Caco-2 (cell line): Measurements from ENCODE around the gene SCLT1. TPM values are rescaled to one million over a fixed set of nuclear protein-coding genes. Genes with fewer than 3 reads are reported as not detected.

Experiments used
- BruUV-seq: library from RNA; stranded (reverse); fragments of 400-500 nt; replicated peaks from 2 replicates; lab custom pipeline; 2021; lab: Mats Ljungman, UMichigan
- CTCF ChIA-PET: fragments of 300-600 bp; sonication (Branson Sonifier 250); formaldehyde crosslinking; loops from one replicate; lab custom pipeline; 2022; ENCODE audit warnings: antibody characterized with exemption; lab: Charles Lee
- POLR2A ChIA-PET: fragments of 300-600 bp; sonication (Branson Sonifier 250); formaldehyde crosslinking; loops from one replicate; lab custom pipeline; 2022; ENCODE audit warnings: antibody characterized with exemption; lab: Charles Lee
- DNase-seq, 2 experiments: peaks; one replicate each; pipeline versions ENCODE4 v3.0.0 to v3.0.0-alpha.2; 2020 to 2022
- H3K27me3 ChIP-seq: replicated peaks from 2 replicates; pipeline ENCODE4 v1.6.0; 2011; ENCODE audit warnings: low read length; ENCODE audit not compliant: control insufficient read depth, insufficient read depth
- H3K36me3 ChIP-seq: 2 replicates; pipeline ENCODE4 v1.5.1; 2011; ENCODE audit warnings: low read length; ENCODE audit not compliant: control insufficient read depth, insufficient read depth
- H3K4me1 ChIP-seq: fragments of 250-450 bp; sonication (Bioruptor Pico); 2 replicates; pipeline ENCODE4 v1.5.1; 2020; ENCODE audit warnings: mild to moderate bottlenecking
- H3K4me3 ChIP-seq: 2 replicates; pipeline ENCODE4 v1.5.1; 2011; ENCODE audit warnings: low read depth, mild to moderate bottlenecking, control low read depth, low read length
- H3K9me3 ChIP-seq: fragments of 250-450 bp; sonication (Bioruptor Pico); 2 replicates; pipeline ENCODE4 v1.5.1; 2020; ENCODE audit warnings: mild to moderate bottlenecking, moderate library complexity
- H3K27ac Mint-ChIP-seq: one replicate; pipeline ENCODE4 v1.8.0; 2022; ENCODE audit warnings: mixed read lengths; ENCODE audit not compliant: unreplicated experiment
- H3K27me3 Mint-ChIP-seq: one replicate; pipeline ENCODE4 v1.8.0; 2022; ENCODE audit warnings: mixed read lengths; ENCODE audit not compliant: insufficient read depth, unreplicated experiment
- H3K36me3 Mint-ChIP-seq: one replicate; pipeline ENCODE4 v1.8.0; 2022; ENCODE audit warnings: mild to moderate bottlenecking, mixed read lengths; ENCODE audit not compliant: insufficient read depth, unreplicated experiment
- H3K4me1 Mint-ChIP-seq: one replicate; pipeline ENCODE4 v1.8.0; 2022; ENCODE audit warnings: low read depth, mixed read lengths; ENCODE audit not compliant: unreplicated experiment
- H3K4me3 Mint-ChIP-seq: one replicate; pipeline ENCODE4 v1.8.0; 2022; ENCODE audit warnings: mild to moderate bottlenecking, moderate library complexity, mixed read lengths; ENCODE audit not compliant: unreplicated experiment
- H3K9me3 Mint-ChIP-seq: one replicate; pipeline ENCODE4 v1.8.0; 2022; ENCODE audit warnings: mixed read lengths; ENCODE audit not compliant: unreplicated experiment
- intact Hi-C: fragments of 100-400 bp; cut with micrococcal nuclease; formaldehyde crosslinking; loops from one replicate; pipeline ENCODE4 v1.10.0; 2022; ENCODE audit not compliant: unreplicated experiment
- total RNA-seq: library from RNA; stranded (reverse); gene quantifications from 2 replicates; pipeline ENCODE4 v1.2.3, GENCODE V29; 2022
- TF ChIP-seq, protein P1 (sequence below), 2 experiments: fragments of 200-600 bp in 1 of 2; IDR thresholded peaks; 1 replicate in 1 of 2; 2 replicates in 1 of 2; pipeline versions ENCODE4 v1.5.1 to v1.8.0; 2011 to 2022; ENCODE audit warnings: antibody characterized with exemption in 1 of 2, control low read depth in 1 of 2, inconsistent platforms in 1 of 2, low read depth in 1 of 2, low read length in 1 of 2, mild to moderate bottlenecking in 1 of 2, moderate library complexity in 1 of 2; ENCODE audit not compliant: insufficient read depth in 1 of 2, severe bottlenecking in 1 of 2, unreplicated experiment in 1 of 2

SCLT1 gene
- total RNA-seq, 1 experiment from 2014 or later: 9.3 TPM

DNA sequence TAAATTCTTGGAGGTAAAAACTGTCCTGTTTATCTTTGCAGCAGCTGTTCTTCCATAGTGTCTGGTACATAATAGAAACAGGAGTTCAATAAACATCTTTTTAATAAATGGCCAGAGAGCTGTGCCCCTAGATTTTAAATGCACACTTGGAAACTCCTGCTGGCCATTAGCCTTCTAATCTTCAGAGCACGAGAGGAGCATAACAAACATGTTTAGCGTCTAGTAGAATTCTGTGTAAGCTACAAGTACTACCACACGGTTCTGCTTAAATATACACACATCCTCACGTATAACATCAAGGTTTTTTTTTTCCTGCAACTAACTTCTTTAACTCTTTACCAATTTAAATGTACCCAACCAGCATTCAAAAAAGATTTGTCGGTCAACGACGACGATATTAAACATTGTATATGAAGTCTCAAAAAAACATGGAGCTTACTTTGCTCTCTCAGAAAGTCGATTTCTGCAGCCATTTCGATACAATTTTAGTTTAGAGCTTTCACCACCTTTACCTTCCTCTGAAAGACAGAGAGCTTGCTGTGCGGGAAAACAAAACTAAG lies 628 bp downstream of the SCLT1 start:
- ChIA-PET POLR2A (interaction anchor here (1.0 kb wide), 1 partner anchor 280 kb away, joined by 3 read pairs; no protein-coding TSS in a partner anchor), CTCF (interaction anchor here (1.3 kb wide), 1 partner anchor 1127 kb away, joined by 3 read pairs; the partner anchor contains the start of gene ABHD18)
- intact Hi-C loops: loop anchor here (5.0 to 10.0 kb wide), 3 partner anchors 45 to 1030 kb away; partner anchors contain the start of gene LARP1B
- Mint-ChIP-seq H3K4me3 (no peak overlapping the region), H3K9me3 (no peaks in the 10 kb centered on the region), H3K4me1 (peaks cover 8% of the 10 kb centered on the region), H3K36me3 (no peaks in the 10 kb centered on the region), H3K27ac (no peak overlapping the region), H3K27me3 (no peaks in the 10 kb centered on the region)
- no peaks in the 10 kb centered on the region for H3K36me3 ChIP-seq
- peak overlapping the region; percentile 80 for H3K4me3 ChIP-seq
- H3K4me1 ChIP-seq: peaks cover 11% of the 10 kb centered on the region; the same call in 1 of the 2 replicates
- TF ChIP-seq, protein P1, sequence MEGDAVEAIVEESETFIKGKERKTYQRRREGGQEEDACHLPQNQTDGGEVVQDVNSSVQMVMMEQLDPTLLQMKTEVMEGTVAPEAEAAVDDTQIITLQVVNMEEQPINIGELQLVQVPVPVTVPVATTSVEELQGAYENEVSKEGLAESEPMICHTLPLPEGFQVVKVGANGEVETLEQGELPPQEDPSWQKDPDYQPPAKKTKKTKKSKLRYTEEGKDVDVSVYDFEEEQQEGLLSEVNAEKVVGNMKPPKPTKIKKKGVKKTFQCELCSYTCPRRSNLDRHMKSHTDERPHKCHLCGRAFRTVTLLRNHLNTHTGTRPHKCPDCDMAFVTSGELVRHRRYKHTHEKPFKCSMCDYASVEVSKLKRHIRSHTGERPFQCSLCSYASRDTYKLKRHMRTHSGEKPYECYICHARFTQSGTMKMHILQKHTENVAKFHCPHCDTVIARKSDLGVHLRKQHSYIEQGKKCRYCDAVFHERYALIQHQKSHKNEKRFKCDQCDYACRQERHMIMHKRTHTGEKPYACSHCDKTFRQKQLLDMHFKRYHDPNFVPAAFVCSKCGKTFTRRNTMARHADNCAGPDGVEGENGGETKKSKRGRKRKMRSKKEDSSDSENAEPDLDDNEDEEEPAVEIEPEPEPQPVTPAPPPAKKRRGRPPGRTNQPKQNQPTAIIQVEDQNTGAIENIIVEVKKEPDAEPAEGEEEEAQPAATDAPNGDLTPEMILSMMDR (IDR thresholded peaks at IDR 0.05; ENCODE audit: insufficient read depth in 1 of 2, low read depth in 1 of 2, low read length in 1 of 2, severe bottlenecking in 1 of 2, unreplicated experiment in 1 of 2): no peak
- BruUV-seq: TSS peak; percentile 66
- DNase-seq: no peak
- H3K27me3 ChIP-seq: no peaks in the 10 kb centered on the region
- no peaks in the 10 kb centered on the region for H3K9me3 ChIP-seq

DNA sequence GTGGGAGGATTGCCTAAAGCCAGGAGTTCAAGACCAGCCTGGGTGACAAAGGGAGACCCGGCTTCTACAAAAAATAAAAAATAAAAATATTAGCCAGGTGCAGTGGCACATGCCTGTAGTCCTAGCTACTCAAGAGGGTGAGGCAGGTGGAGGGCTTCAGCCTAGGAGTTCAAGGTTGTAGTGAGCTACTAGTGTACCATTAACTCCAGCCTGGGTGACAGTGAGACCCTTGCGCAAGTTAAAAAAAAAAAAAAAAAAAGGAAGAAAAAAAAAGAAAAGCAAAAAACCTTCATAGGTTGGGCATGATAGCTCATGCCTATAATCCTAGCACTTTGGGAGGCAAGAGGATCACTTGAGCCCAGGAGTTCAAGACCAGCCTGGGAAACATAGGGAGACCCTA lies 5.8 kb downstream of the SCLT1 start:
- H3K36me3 Mint-ChIP-seq: no peaks in the 10 kb centered on the region

DNA sequence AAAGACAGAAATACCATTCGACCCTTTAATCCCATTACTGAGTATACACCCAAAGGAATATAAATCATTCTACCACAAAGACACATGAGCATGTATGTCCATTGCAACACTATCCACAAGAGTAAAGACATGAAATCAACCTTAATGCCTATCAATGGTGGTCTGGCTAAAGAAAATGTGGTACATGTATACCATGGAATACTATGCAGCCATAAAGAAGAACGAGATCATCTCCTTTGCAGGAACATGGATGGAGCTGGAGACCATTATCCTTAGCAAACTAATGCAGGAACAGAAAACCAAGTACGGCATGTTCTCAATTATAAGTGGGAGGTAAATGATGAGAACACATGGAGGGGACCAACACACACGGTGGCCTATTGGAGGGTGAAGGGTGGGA lies 7.9 kb downstream of the SCLT1 start:
- intact Hi-C loops: no loop called here
- Histone ChIP-seq H3K9me3 (no peaks in the 10 kb centered on the region), H3K4me3 (no peak overlapping the region), H3K4me1 (peaks cover 4% of the 10 kb centered on the region; the same call in 1 of the 2 replicates), H3K27me3 (no peaks in the 10 kb centered on the region), H3K36me3 (no peaks in the 10 kb centered on the region)
- peaks cover 7% of the 10 kb centered on the region for H3K36me3 Mint-ChIP-seq
- peaks cover 7% of the 10 kb centered on the region for H3K9me3 Mint-ChIP-seq
- H3K27me3 Mint-ChIP-seq: no peaks in the 10 kb centered on the region
- TF ChIP-seq, protein P1 (IDR thresholded peaks at IDR 0.05; ENCODE audit: insufficient read depth in 1 of 2, low read depth in 1 of 2, low read length in 1 of 2, severe bottlenecking in 1 of 2, unreplicated experiment in 1 of 2): no peak
- no peaks in the 10 kb centered on the region for H3K4me1 Mint-ChIP-seq
- ChIA-PET POLR2A (no interaction called here), CTCF (no interaction called here)
- no peak overlapping the region for H3K4me3 Mint-ChIP-seq
- DNase-seq: no peak
- no TSS peak for BruUV-seq
- no peak overlapping the region for H3K27ac Mint-ChIP-seq

More for the DNA sequence above, 5.8 kb downstream of the SCLT1 start:
- POLR2A ChIA-PET: no interaction called here
- no peak for DNase-seq
- intact Hi-C loops: no loop called here
- Mint-ChIP-seq H3K27me3 (no peaks in the 10 kb centered on the region), H3K4me1 (no peaks in the 10 kb centered on the region), H3K9me3 (no peaks in the 10 kb centered on the region), H3K27ac (no peak overlapping the region), H3K4me3 (no peak overlapping the region)
- CTCF ChIA-PET: no interaction called here
- no TSS peak for BruUV-seq
- Histone ChIP-seq H3K9me3 (no peaks in the 10 kb centered on the region), H3K4me3 (no peak overlapping the region), H3K36me3 (no peaks in the 10 kb centered on the region), H3K27me3 (no peaks in the 10 kb centered on the region), H3K4me1 (peaks cover 11% of the 10 kb centered on the region; the same call in 1 of the 2 replicates)
- TF ChIP-seq, protein P1 (IDR thresholded peaks at IDR 0.05; ENCODE audit: insufficient read depth in 1 of 2, low read depth in 1 of 2, low read length in 1 of 2, severe bottlenecking in 1 of 2, unreplicated experiment in 1 of 2): no peak
